IPS DF 6.9 (cell line): ENCODE data around the gene YIPF3.
"Not testable (repeated sequence)": the region's sequence is repeated elsewhere in the genome, so short reads cannot be mapped to it uniquely, and the experiment has no call there.

Experiments used
- DNase-seq: peaks from one replicate; pipeline ENCODE4 v3.0.0-alpha.2; 2013; ENCODE audit warnings: low read depth, low spot score
- H3K27ac ChIP-seq: one replicate; pipeline ENCODE4 v1.5.1; 2013; ENCODE audit warnings: low read length, control low read depth
- H3K27me3 ChIP-seq: 2 replicates; pipeline ENCODE4 v1.6.1; 2013; ENCODE audit warnings: mild to moderate bottlenecking, low read length; ENCODE audit not compliant: control insufficient read depth, insufficient read depth
- H3K36me3 ChIP-seq: 2 replicates; pipeline ENCODE4 v1.6.1; 2013; ENCODE audit warnings: low read length; ENCODE audit not compliant: control insufficient read depth, insufficient read depth
- H3K4me1 ChIP-seq: 2 replicates; pipeline ENCODE4 v1.6.1; 2013; ENCODE audit warnings: low read length; ENCODE audit not compliant: control insufficient read depth, insufficient read depth
- H3K4me3 ChIP-seq: 2 replicates; pipeline ENCODE4 v1.5.1; 2013; ENCODE audit warnings: mild to moderate bottlenecking, low read length
- H3K9me3 ChIP-seq: 2 replicates; pipeline ENCODE4 v1.6.1; 2013; ENCODE audit warnings: low read length, inconsistent platforms; ENCODE audit not compliant: control insufficient read depth, insufficient read depth
- WGBS: extraction: QIAGEN DNeasy Blood & Tissue Kit; methylation state at CpG from one replicate; pipeline ENCODE4 v1.1.7; 2013; ENCODE audit warnings: mixed read lengths, missing lambda C conversion rate; ENCODE audit not compliant: insufficient read length, insufficient coverage; 5-methylcytosine and 5-hydroxymethylcytosine counted together

The YIPF3 gene

DNA sequence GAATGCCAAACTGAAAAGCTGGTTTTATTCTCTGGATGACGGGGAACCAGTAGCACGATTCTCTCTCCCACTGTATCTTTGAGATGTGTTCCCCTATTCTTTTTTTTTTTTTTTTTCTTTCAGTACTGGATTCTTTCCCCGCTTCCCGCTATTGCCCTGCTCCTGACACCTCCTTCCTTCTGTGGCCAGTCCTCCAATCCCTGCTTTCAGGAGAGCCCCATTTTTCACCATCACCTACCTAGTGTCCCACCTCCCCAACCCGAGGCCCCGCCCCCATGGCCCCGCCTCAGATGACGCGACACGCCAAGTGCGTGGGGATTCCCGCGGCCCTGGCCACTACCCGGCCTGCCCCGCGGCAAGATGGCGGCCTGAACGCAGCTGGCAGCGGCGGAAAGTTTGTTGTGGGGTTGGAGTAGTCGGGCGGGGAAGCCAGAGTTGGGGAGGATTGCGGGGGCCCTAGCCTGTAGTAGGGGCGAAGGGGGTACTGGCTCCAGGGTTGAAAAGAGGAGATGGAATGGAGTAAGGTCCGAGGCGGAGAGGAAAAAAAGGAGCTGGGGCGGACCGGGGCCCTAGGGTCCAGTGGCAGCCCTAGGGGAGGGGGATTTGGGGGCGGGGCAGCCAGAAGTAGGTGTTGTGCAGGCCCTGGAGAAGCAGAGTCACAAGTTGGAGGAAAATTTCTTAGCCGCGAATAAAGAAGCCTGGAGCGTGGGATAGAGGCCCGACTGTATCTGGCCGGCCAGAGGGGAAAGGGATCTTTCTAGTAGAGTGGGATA is 39.3 kb downstream of the YIPF3 start, which contains the start of gene TJAP1:
TJAP1 (plus strand) TSS at position 336 of the 773 bp plus-strand sequence. CDS start 21,432 bp downstream, outside the sequence.
- H3K4me3 ChIP-seq, result peak within 1 kb of the TSS; percentile 90; the same call in 1 of the 2 replicates
- no CpG with 5 or more reads among the region's 34 CpGs for WGBS
- peak; percentile 83 for DNase-seq
- peaks cover 5% of the 10 kb centered on the region; the same call in 1 of the 2 replicates for H3K4me1 ChIP-seq
- no peaks in the 10 kb centered on the region; the same call in 1 of the 2 replicates for H3K27me3 ChIP-seq
- no peaks in the 10 kb centered on the region for H3K36me3 ChIP-seq
- no peaks in the 10 kb centered on the region for H3K9me3 ChIP-seq
- no peak within 1 kb of the TSS for H3K27ac ChIP-seq

DNA sequence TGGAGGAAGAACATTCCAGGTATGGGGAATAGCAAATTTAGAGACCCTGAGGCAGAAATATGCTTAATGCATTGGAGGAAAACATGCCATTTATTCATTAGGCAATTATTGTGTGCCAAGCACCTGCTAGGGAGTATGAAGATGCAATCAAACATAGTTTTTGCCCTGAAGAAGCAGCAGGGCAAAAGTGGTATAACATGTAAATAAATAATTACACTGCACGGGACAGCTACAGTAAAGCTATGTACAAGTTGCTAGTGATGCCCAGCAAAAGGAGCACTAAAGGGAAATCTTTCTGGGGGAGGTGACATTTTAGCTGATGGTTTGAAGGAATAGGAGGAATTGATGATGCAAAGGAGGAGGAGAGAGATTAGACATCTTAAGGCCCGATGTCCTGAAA is 40.0 kb downstream of the YIPF3 start:
- Histone ChIP-seq H3K9me3 (no peaks in the 10 kb centered on the region), H3K36me3 (no peaks in the 10 kb centered on the region), H3K4me3 (no peak overlapping the region; the same call in 1 of the 2 replicates), H3K27me3 (no peaks in the 10 kb centered on the region; the same call in 1 of the 2 replicates), H3K4me1 (peaks cover 2% of the 10 kb centered on the region; the same call in 1 of the 2 replicates), H3K27ac (no peak overlapping the region)
- WGBS, result no CpG with 5 or more reads among the region's 2 CpGs
- DNase-seq, result no peak

DNA sequence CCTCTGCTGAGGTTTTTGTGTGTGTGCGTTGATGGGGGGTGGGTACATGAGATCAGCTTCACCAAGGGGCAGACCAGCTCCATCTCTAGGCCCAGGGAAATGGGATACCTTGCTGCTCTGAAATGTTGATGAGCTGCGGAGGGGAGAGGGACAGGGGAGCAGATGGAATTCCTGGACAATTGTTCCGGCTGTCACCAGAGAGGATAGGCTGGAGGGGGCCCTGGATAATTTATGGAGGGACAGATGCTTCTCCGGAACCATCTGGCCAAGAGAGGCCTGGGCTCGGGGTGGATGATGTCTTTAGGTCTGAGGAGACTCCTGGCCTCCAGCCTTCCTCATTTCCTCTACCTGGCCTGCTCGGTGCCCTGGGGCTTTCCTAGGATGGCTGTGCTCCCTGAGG is 41.2 kb downstream of the YIPF3 start:
- H3K4me1 ChIP-seq, result 0 out of 2 replicates have a peak, but pooled peaks cover 2% of the 10 kb centered on the region
- H3K27ac ChIP-seq, result no peak overlapping the region
- DNase-seq, result no peak
- H3K36me3 ChIP-seq, result no peaks in the 10 kb centered on the region
- WGBS, result no CpG with 5 or more reads among the region's 6 CpGs
- H3K27me3 ChIP-seq, result no peaks in the 10 kb centered on the region; the same call in 1 of the 2 replicates
- no peak overlapping the region for H3K4me3 ChIP-seq
- H3K9me3 ChIP-seq, result no peaks in the 10 kb centered on the region

DNA sequence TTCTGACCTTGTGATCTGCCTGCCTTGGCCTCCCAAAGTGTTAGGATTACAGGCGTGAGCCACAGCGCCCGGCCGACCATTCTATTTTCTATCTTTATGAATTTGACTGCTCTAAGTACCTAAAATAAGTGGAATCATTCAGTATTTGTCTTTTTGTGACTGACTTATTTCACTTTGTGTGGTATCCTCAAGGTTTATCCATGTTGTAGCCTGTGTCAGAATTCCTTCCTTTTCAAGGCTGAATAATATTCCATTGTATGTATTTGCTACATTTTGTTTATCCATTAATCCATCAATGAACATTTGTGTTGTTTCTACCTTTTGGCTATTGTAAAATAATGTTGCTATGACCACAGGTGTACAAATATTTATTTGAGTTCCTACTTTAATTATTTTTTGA is 44.2 kb downstream of the YIPF3 start:
- Histone ChIP-seq H3K36me3 (no peaks in the 10 kb centered on the region), H3K4me1 (peaks cover 2% of the 10 kb centered on the region; the same call in 1 of the 2 replicates), H3K4me3 (no peak overlapping the region), H3K9me3 (no peaks in the 10 kb centered on the region), H3K27ac (no peak overlapping the region), H3K27me3 (no peaks in the 10 kb centered on the region; the same call in 1 of the 2 replicates)
- DNase-seq, result no peak
- no CpG with 5 or more reads among the region's 4 CpGs for WGBS

DNA sequence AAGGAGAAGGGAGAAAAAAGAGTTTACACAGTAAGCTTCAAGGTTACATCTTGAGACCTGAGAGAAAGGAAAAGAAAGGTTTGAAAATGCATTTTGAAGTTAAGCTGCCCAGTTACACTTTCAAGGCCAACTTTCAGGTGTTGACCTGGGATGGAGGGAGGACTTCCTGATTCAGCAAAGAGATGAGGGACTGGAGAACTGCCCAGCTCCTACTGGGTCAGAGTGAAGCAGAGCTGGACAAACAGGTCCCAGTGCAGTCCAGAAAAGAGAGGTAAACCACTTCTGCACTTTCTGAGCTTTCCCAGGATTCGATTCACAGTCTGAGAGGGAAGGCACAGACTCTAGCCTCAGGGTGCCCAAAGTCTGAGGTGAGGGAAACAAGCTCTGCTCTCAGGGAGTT is 45.3 kb downstream of the YIPF3 start:
- no CpG with 5 or more reads among the region's 1 CpG for whole genome bisulfite sequencing
- no peaks in the 10 kb centered on the region for H3K36me3 ChIP-seq
- peaks cover 2% of the 10 kb centered on the region; the same call in 1 of the 2 replicates for H3K4me1 ChIP-seq
- no peak overlapping the region for H3K27ac ChIP-seq
- DNase-seq, result no peak
- no peaks in the 10 kb centered on the region for H3K9me3 ChIP-seq
- no peaks in the 10 kb centered on the region; the same call in 1 of the 2 replicates for H3K27me3 ChIP-seq
- no peak overlapping the region for H3K4me3 ChIP-seq

DNA sequence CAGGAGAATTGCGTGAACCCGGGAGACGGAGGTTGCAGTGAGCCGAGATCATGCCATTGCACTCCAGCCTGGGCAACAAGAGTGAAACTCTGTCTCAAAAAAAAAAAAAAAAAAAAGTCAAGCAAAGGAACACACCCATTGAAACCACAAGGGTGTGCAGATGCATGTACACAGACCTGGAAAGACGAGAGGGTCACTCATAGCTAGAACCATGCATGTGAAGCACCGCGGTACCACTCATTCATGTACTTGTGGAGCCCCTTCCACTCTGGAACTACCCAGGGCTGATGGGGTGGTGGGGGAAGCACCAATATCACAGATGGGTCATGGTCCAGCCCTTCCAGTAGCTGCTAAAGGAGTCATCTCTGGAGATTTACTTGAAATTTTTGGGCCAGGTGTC is 46.8 kb downstream of the YIPF3 start:
- peaks cover 2% of the 10 kb centered on the region; the same call in 1 of the 2 replicates for H3K4me1 ChIP-seq
- no CpG with 5 or more reads among the region's 7 CpGs for WGBS
- no peaks in the 10 kb centered on the region; the same call in 1 of the 2 replicates for H3K27me3 ChIP-seq
- no peaks in the 10 kb centered on the region for H3K9me3 ChIP-seq
- H3K4me3 ChIP-seq, result no peak overlapping the region
- DNase-seq, result no peak
- no peaks in the 10 kb centered on the region for H3K36me3 ChIP-seq
- no peak overlapping the region for H3K27ac ChIP-seq

DNA sequence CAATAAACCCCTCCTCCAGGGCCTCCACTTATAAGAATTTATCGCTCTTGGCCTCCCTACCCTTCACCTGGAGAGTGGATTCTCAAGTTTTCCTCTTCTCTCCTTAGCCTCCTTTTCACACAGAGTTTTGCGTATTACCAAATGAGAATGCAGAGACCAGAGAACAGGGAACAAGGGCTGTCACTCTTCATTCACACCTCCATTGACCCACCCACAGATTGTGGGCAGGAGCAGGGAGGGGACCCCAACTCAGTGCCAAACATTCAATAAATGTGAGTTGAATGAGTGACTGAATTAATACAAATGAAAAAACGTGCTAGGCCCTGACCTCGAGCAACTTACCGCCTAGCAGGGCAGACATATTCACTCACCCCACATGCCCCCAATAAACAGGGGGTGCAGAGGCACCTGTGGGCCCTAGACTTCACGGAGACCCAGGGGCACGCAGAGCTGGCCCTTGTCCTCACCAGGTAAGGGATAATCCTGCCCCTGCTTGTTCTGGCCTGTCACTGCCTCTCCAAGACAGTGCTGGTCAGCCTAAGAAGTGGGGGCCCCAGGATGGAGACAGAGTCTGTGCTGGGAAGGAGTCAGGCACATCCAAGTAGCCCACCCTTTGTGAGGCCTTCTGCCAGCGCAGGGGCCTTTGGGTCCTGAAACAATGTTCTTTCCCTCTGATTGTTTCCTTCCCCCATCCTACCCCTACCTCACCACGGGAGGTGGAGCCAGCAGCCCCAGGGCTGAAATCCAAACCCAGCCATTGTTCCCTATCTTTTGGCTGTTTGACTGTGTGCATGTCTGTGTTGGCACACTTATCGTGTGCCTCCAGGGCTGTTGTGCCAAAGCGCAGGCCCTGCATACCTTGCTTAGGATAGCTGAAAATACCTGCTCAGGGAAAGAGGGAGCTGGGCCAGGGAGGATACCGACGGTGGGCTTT is 47.7 kb downstream of the YIPF3 start:
- no CpG with 5 or more reads among the region's 13 CpGs for WGBS
- Histone ChIP-seq H3K4me1 (peaks cover 2% of the 10 kb centered on the region; the same call in 1 of the 2 replicates), H3K9me3 (no peaks in the 10 kb centered on the region), H3K27me3 (no peaks in the 10 kb centered on the region; the same call in 1 of the 2 replicates), H3K36me3 (no peaks in the 10 kb centered on the region), H3K27ac (no peak overlapping the region), H3K4me3 (no peak overlapping the region)
- no peak for DNase-seq

DNA sequence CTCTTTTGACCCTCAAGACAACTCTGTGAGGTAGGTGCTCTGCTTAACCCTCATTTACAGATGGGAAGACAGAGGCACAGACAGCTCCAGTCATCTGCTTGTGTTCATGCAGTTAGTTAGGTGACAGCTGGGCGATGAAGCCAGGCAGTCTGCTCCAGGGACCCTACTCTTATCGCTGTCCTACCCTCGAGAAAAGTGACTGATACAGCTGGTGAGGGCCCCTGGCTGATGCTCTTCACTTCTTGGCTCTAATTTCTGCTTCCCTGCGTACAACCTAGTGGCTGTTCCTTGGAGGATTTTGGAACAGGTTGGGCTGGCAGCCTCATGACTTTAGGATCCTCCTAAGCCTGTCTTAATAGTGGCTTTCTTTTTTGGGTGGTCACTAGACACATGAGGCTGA is 48.5 kb downstream of the YIPF3 start:
- peaks cover 2% of the 10 kb centered on the region; the same call in 1 of the 2 replicates for H3K4me1 ChIP-seq
- no peak for DNase-seq
- WGBS, result no CpG with 5 or more reads among the region's 4 CpGs
- no peaks in the 10 kb centered on the region for H3K36me3 ChIP-seq
- H3K27me3 ChIP-seq, result no peaks in the 10 kb centered on the region
- no peak overlapping the region for H3K4me3 ChIP-seq
- no peak overlapping the region for H3K27ac ChIP-seq
- no peaks in the 10 kb centered on the region for H3K9me3 ChIP-seq

DNA sequence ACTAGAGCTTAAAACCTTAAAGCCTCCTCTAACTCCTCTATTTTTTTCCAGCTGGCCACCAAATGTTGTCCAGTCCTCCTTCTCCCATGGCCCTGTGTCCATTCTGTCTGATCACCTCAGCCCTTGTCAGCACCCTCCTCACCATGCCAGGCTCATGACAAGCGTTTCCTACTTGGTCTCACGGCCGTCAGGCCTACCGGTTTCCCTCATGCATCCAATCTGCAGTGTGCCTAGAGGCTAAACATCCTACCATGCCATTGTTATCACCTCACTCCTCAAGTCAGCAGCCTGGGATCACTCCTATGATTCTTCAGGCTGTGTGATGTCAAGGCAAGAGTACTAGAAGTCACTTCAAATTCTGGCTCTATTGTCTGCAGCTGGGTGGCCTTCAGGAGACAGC is 49.0 kb downstream of the YIPF3 start:
- WGBS, result no CpG with 5 or more reads among the region's 4 CpGs
- Histone ChIP-seq H3K27me3 (no peaks in the 10 kb centered on the region), H3K4me1 (peaks cover 2% of the 10 kb centered on the region; the same call in 1 of the 2 replicates), H3K4me3 (no peak overlapping the region), H3K27ac (no peak overlapping the region), H3K36me3 (no peaks in the 10 kb centered on the region), H3K9me3 (no peaks in the 10 kb centered on the region)
- DNase-seq, result no peak

DNA sequence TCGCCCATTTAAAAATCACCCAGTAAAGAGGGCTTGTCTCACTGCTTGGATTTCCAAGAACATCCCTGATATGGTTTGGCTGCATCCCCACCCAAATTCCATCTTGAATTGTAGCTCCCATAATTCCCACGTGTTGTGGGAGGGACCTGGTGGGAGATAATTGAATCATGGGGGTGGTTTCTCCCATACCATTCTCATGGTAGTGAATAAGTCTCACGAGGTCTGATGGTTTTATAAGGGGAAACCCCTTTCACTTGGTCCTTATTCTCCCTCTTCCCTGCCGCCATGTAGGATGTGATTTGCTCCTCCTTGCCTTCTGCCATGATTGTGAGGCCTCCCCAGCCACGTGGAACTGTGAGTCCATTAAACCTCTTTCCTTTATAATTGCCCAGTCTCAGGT is 49.5 kb downstream of the YIPF3 start:
- not testable (repeated sequence) for H3K27me3 ChIP-seq, H3K4me3 ChIP-seq, H3K9me3 ChIP-seq, H3K27ac ChIP-seq, H3K36me3 ChIP-seq, H3K4me1 ChIP-seq, DNase-seq
- no CpG with 5 or more reads among the region's 5 CpGs for WGBS
